ENCODE results near the gene TUFT1. TPM values are rescaled to one million over a fixed set of nuclear protein-coding genes. Genes with fewer than 3 reads are reported as not detected.

Gene TUFT1
- total and polyA plus RNA-seq, 2 of the 4 experiments (the other 2 are of a cell fraction): 21.2 to 30.3 TPM

- in situ Hi-C loops (cut with MboI; ENCODE audit: low sequenced_read_pairs) (no loop called here), dilution Hi-C loops (cut with HindIII; ENCODE audit: low sequenced_read_pairs, unreplicated experiment) (no loop called here), intact Hi-C loops (cut with micrococcal nuclease) (no loop called here)
- H2AFZ ChIP-seq (replicated peaks; ENCODE audit: low read length, poor library complexity): no peak overlapping the region
- no peak for DNase-seq
- no peak overlapping the region for H2AK9ac ChIP-seq (replicated peaks; ENCODE audit: low read depth, low read length, poor library complexity)
- no peak overlapping the region for H3K4me2 ChIP-seq (ENCODE audit: low read depth, low read length)
- H3K4me1 ChIP-seq (ENCODE audit: control insufficient read depth, insufficient read depth, low read length): no peaks in the 10 kb centered on the region; the same call in 1 of the 2 replicates
- H2BK20ac ChIP-seq (ENCODE audit: low read depth, low read length): no peak overlapping the region
- H2BK120ac ChIP-seq (ENCODE audit: low read depth, low read length): no peak overlapping the region
- ChIA-PET CTCF (no interaction called here), POLR2A (ENCODE audit: unreplicated experiment) (no interaction called here)
- TF ChIP-seq, protein P1, sequence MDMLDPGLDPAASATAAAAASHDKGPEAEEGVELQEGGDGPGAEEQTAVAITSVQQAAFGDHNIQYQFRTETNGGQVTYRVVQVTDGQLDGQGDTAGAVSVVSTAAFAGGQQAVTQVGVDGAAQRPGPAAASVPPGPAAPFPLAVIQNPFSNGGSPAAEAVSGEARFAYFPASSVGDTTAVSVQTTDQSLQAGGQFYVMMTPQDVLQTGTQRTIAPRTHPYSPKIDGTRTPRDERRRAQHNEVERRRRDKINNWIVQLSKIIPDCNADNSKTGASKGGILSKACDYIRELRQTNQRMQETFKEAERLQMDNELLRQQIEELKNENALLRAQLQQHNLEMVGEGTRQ (IDR thresholded peaks at IDR 0.05; ENCODE audit: low read depth, low read length): no peak
- TF ChIP-seq SMC3 (IDR thresholded peaks at IDR 0.05; ENCODE audit: low read depth, low read length): no peak
- no peak for TF ChIP-seq NFE2L2 (IDR thresholded peaks at IDR 0.05; ENCODE audit: low read depth, low read length)
- no peak for TF ChIP-seq MXI1 (IDR thresholded peaks at IDR 0.05; ENCODE audit: borderline replicate concordance, low read depth, low read length)
- TF ChIP-seq FOS (IDR thresholded peaks at IDR 0.05; ENCODE audit: low read depth, low read length): no peak
- no peak for TF ChIP-seq CEBPB (IDR thresholded peaks at IDR 0.05; ENCODE audit: low read depth, low read length)
- TF ChIP-seq POLR2A (IDR thresholded peaks at IDR 0.05; ENCODE audit: low read depth, low read length): no peak
- no peak for TF ChIP-seq CTCF (conservative IDR thresholded peaks at IDR 0.05; ENCODE audit: low read depth, low read length)
- TF ChIP-seq ELK1 (IDR thresholded peaks at IDR 0.05; ENCODE audit: borderline replicate concordance, low read depth, low read length): no peak
- no peak for TF ChIP-seq CHD1 (IDR thresholded peaks at IDR 0.05; ENCODE audit: low read depth, low read length)
- no peak for TF ChIP-seq RFX5 (IDR thresholded peaks at IDR 0.05; ENCODE audit: low read depth, low read length)
- TF ChIP-seq RAD21 (IDR thresholded peaks at IDR 0.05; ENCODE audit: low read length): no peak
- TF ChIP-seq MAFK (IDR thresholded peaks at IDR 0.05; ENCODE audit: low read depth, low read length): no peak
- TF ChIP-seq MAZ (IDR thresholded peaks at IDR 0.05; ENCODE audit: borderline replicate concordance, low read depth, low read length): no peak
- TF ChIP-seq BHLHE40 (IDR thresholded peaks at IDR 0.05; ENCODE audit: low read depth, low read length): no peak
- no peak for TF ChIP-seq RCOR1 (IDR thresholded peaks at IDR 0.05; ENCODE audit: insufficient replicate concordance, low read length)
- no peak overlapping the region for H3K14ac ChIP-seq (replicated peaks; ENCODE audit: low read depth, low read length)
- peaks cover 29% of the 10 kb centered on the region for H3K36me3 ChIP-seq (ENCODE audit: control insufficient read depth, insufficient read depth, low read length)
- no peak overlapping the region for H3K9ac ChIP-seq (ENCODE audit: low read depth, low read length)
- H3K56ac ChIP-seq (ENCODE audit: extremely low read depth, insufficient read depth, low read length): no peak overlapping the region
- peaks cover 18% of the 10 kb centered on the region for H4K20me1 ChIP-seq (ENCODE audit: insufficient read depth, low read length)
- no peak overlapping the region for H4K8ac ChIP-seq (ENCODE audit: low read depth in 2 of 2, low read length in 2 of 2)
- no peak overlapping the region for H2BK15ac ChIP-seq (ENCODE audit: low read depth, low read length)
- H3K79me1 ChIP-seq (ENCODE audit: low read depth in 1 of 2, low read length in 2 of 2): peaks cover 16 to 40% of the 10 kb centered on the region in 2 experiments
- H3K27ac ChIP-seq (ENCODE audit: insufficient read depth, low read length): no peak overlapping the region
- no peak overlapping the region for H2BK5ac ChIP-seq (ENCODE audit: low read depth, low read length, poor library complexity, severe bottlenecking)
- no peaks in the 10 kb centered on the region for H3K27me3 ChIP-seq (ENCODE audit: control insufficient read depth, insufficient read depth, low read length)
- no peaks in the 10 kb centered on the region for H3K9me3 ChIP-seq (ENCODE audit: control insufficient read depth, insufficient read depth, low read length)
- H3K23ac ChIP-seq (ENCODE audit: low read depth, low read length): no peak overlapping the region
- H2AK5ac ChIP-seq (ENCODE audit: low read depth, low read length): no peak overlapping the region
- BruUV-seq (replicated peaks): no TSS peak
- peaks cover 15% of the 10 kb centered on the region; the same call in 1 of the 2 replicates for H3K9me1 ChIP-seq (ENCODE audit: insufficient read depth, low read length)
- no CpG with 5 or more reads among the region's 1 CpG for WGBS, 2 experiments (ENCODE audit: extremely low coverage in 2 of 2, insufficient read length in 1 of 2)
- no peak overlapping the region for H3K18ac ChIP-seq (ENCODE audit: low read depth, low read length)
- no peak overlapping the region for H3K4ac ChIP-seq (ENCODE audit: low read depth, low read length)
- H4K91ac ChIP-seq (ENCODE audit: insufficient read depth, low read depth, low read length): no peak overlapping the region
- H3K4me3 ChIP-seq (ENCODE audit: insufficient read depth, low read depth, low read length): no peak overlapping the region
- no peak for ATAC-seq (ENCODE audit: low read depth)
- H4K5ac ChIP-seq (ENCODE audit: low read depth, low read length): no peak overlapping the region
These were observed 22.6 kb downstream of the TUFT1 start for GRCh38 chr1:151562661-151563060.
